Measurements from ENCODE around the gene DEPP1. TPM values are rescaled to one million over a fixed set of nuclear protein-coding genes. Genes with fewer than 3 reads are reported as not detected.
A peak's percentile ranks its signal among the peaks of the same experiment; 100 is the strongest.

Gene DEPP1
- total RNA-seq, 1 donor from 2014 or later = 1.5 TPM

DNA sequence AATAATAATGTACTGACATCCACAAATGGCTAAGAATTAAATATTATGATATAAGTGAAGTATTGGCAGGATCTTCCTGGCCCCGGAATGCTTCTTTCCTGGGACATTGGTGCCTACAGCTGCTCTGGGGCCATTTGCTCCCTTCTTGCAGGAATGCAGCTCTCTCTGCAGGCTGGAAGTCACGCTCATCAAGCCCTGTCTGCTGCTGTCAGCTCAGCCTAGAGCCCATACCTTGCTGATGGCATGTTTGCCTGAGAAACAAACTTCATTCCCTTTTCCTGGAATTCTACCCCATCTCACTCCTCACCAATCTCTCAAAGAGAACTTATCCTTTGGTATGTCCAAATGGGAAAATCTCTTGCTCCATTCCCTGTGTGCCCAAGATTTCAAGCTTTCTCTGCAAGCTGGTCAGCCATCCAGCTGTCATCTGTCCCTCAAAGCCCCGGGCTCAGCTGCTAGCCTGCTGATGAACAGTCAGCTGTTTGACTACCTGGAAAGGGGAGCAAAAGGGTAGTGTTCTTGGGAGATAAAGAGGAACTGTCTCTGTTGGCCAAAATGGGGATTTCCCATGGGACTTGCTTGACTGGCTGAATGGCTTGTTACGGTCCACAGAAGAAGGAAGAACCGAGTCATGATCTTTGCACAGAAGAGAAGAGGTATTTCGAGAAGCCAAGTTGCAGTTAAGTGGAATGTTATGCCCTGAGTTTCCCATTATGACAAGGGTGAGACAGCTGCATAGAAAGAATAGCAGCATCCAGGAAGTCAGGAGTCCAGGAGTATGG, 31.0 kb downstream of the DEPP1 start:
- Mint-ChIP-seq H3K4me1 (ENCODE audit: low read depth) (peaks cover 2% of the 10 kb centered on the region), H3K27ac (no peak overlapping the region), H3K36me3 (ENCODE audit: low read depth) (peaks cover 3% of the 10 kb centered on the region), H3K4me3 (ENCODE audit: low read depth) (no peak overlapping the region), H3K9me3 (peaks cover 18% of the 10 kb centered on the region), H3K27me3 (ENCODE audit: low read depth) (peaks cover 9% of the 10 kb centered on the region)
- peak; percentile 1 for DNase-seq (ENCODE audit: low spot score)
- intact Hi-C loops (cut with micrococcal nuclease) = no loop called here

DNA sequence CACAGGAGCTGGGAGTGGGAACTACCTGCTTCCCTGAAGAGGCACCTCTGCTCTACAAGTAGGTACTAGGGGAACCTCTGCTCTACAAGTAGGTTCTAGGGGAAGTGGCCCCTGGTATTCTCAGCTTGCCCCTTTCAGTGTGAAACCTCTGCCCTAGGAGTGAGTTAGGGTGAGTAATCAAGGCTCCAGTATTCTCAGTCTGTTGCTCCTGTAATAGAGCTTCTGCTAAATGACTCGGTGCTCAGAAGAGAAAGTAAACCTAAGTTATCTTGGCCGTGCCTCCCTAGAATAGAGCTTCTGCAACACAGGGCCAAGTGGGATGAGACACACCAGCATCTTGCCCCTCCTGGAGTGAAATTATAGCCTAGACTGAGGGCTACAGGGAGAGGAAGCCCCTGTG, 32.4 kb downstream of the DEPP1 start:
- no peak overlapping the region for H3K27ac Mint-ChIP-seq
- no peak overlapping the region for H3K4me3 Mint-ChIP-seq (ENCODE audit: low read depth)
- DNase-seq (ENCODE audit: low spot score) = no peak
- H3K9me3 Mint-ChIP-seq = peaks cover 18% of the 10 kb centered on the region
- peaks cover 3% of the 10 kb centered on the region for H3K36me3 Mint-ChIP-seq (ENCODE audit: low read depth)
- peaks cover 16% of the 10 kb centered on the region for H3K27me3 Mint-ChIP-seq (ENCODE audit: low read depth)
- intact Hi-C loops (cut with micrococcal nuclease) = no loop called here
- H3K4me1 Mint-ChIP-seq (ENCODE audit: low read depth) = peaks cover 2% of the 10 kb centered on the region

DNA sequence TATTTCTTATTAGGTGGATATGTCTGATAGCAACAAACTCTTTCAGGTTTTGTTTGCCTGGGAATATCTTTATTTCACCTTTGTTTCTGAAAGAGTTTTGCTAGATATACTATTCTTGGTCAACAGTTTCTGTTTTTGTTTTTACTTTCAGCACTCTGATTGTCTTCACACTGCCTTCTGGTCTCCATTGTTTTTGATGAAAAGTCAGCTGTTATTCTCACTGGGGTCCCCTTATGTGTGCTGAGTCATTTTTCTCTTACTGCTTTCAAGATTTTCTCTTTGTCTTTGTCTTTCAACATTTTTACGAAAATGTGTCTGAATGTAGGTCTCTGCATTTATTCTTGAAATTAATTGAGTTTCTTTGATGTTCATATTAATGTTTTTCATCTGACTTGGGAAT, 34.3 kb downstream of the DEPP1 start:
- no peak for DNase-seq (ENCODE audit: low spot score)
- intact Hi-C loops (cut with micrococcal nuclease) = no loop called here
- H3K9me3 Mint-ChIP-seq = peaks cover 18% of the 10 kb centered on the region
- peaks cover 3% of the 10 kb centered on the region for H3K36me3 Mint-ChIP-seq (ENCODE audit: low read depth)
- H3K4me3 Mint-ChIP-seq (ENCODE audit: low read depth) = no peak overlapping the region
- H3K27me3 Mint-ChIP-seq (ENCODE audit: low read depth) = peaks cover 18% of the 10 kb centered on the region
- H3K27ac Mint-ChIP-seq = no peak overlapping the region
- H3K4me1 Mint-ChIP-seq (ENCODE audit: low read depth) = peaks cover 2% of the 10 kb centered on the region

DNA sequence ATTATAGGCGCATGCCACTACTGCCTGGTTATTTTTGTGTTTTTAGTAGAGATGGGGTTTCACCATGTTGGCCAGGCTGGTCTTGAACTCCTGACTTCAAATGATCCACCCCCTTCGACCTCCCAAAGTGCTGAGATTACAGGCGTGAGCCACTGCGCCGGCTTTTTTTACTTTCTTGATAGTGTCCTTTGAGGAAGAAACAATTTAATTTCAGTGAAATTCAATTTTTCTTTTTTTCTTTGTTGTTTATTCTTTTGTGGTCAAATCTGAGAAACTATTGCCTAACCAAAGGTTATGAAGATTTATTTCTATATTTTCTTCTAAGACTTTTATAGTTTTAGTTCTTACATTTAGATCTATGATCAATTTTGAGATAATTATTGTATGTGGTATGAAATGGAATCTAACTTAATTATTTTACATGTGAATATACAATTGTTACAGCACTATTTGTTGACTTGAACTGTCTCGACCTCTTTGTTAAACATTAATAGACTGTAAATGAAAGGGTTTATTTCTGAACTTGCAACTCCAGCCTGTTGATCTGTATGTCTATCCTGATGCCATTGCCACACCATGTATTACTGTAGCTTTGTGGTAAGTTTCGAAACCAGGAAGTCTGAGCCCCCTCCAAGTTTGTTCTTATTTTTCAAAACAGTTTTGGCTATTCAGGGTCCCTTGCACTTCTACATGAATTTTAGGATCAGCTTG, 38.8 kb downstream of the DEPP1 start:
- no peak for DNase-seq (ENCODE audit: low spot score)
- Mint-ChIP-seq H3K4me3 (ENCODE audit: low read depth) (no peak overlapping the region), H3K9me3 (peaks cover 10% of the 10 kb centered on the region), H3K27ac (no peak overlapping the region), H3K36me3 (ENCODE audit: low read depth) (no peaks in the 10 kb centered on the region), H3K4me1 (ENCODE audit: low read depth) (peaks cover 8% of the 10 kb centered on the region), H3K27me3 (ENCODE audit: low read depth) (peaks cover 16% of the 10 kb centered on the region)
- intact Hi-C loops (cut with micrococcal nuclease) = no loop called here

DNA sequence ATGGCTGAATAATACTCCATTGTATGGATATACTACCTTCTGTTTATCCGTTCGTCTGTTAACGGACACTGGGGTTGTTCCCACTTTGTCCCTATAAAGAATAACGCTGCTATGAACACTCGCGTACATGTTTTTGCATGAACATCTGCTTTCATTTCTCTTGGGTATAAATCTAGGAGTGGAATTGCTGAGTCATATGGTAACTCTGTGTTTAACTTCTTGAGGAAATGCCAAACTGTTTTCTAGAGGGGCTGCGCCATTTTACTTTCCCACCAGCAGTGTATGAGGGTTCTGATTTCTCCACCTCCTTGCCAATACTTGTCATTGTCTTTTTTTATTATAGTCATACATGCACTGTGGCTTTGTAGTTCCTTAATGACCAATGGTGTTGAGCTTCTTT, 39.7 kb downstream of the DEPP1 start:
- Mint-ChIP-seq H3K27me3 (ENCODE audit: low read depth) (peaks cover 14% of the 10 kb centered on the region), H3K27ac (no peak overlapping the region), H3K4me1 (ENCODE audit: low read depth) (peaks cover 8% of the 10 kb centered on the region), H3K4me3 (ENCODE audit: low read depth) (no peak overlapping the region), H3K9me3 (peaks cover under 1% of the 10 kb centered on the region), H3K36me3 (ENCODE audit: low read depth) (no peaks in the 10 kb centered on the region)
- DNase-seq (ENCODE audit: low spot score) = no peak
- intact Hi-C loops (cut with micrococcal nuclease) = no loop called here

DNA sequence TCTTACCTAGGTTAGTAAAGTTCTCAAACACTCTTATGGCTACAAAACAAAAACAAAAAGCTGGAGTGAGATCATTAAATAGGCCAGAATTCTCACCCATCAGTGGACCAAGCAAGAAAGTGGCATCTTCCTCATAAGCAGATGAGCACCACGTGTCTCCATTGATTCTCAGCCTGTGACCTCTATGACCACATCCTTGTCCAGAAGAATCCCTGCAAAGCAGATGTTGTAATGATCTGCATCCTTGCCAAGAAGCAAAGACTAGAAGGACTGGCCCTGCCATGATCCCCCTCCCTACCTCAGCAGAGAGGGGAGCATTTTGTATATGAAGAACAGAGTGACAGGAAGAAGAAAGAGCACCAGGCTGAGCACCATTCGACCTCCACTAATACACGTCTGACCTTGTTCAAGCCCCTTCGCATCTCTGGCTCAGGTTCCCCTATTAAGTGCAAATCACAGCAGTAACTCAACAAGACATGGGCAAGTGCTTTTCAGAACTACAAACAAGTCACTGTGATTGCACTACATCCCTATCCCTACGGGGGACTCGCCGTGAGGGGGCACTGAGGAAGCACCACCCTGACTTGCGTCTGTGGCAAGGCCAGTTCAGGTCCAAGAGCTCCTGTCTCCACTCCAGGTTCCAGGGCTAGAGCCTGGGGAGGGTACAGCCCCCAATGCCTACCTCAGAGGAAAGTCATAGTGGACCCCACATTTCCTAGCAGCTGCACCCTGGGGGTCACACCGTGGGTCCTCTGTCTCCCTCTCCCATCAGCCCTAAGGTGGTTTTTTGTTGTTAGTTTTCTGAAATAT, 41.2 kb downstream of the DEPP1 start:
- no peak for DNase-seq (ENCODE audit: low spot score)
- Mint-ChIP-seq H3K27me3 (ENCODE audit: low read depth) (peaks cover 8% of the 10 kb centered on the region), H3K4me1 (ENCODE audit: low read depth) (peaks cover 8% of the 10 kb centered on the region), H3K4me3 (ENCODE audit: low read depth) (no peak overlapping the region), H3K9me3 (no peaks in the 10 kb centered on the region), H3K27ac (no peak overlapping the region), H3K36me3 (ENCODE audit: low read depth) (no peaks in the 10 kb centered on the region)
- intact Hi-C loops (cut with micrococcal nuclease) = no loop called here

DNA sequence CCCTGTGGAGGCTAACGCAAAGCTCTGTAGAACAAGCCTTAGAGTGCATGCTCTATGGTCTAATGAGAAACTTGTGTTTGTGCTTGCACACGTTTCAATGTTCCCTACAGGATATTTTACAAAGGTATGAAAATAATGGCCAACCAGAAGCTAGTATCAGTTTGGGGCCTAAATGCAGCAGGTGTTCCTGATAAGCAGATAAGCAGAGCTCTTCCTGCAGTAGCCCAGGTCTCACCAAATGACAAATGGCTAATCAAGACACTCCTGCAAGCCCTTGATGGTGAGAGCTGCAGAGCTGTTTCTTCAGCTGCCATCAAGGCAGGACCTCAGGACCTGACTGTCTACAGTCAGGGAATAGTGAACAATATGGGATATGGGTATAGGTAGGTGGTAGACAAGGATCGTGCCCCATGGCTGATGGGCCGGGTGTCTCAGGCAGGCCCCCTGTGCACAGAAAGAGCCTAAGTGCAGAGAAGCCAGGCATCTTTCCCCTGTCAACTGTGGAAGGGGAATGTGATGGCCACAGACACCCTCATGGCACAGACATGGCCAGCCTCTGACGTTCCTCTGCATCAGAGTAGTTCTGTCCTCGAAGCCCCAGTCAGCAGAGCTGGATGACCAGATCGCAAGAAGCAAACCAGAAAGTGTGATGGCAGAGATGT, 42.2 kb downstream of the DEPP1 start:
- DNase-seq (ENCODE audit: low spot score) = no peak
- Mint-ChIP-seq H3K4me1 (ENCODE audit: low read depth) (peaks cover 8% of the 10 kb centered on the region), H3K27me3 (ENCODE audit: low read depth) (peaks cover 4% of the 10 kb centered on the region), H3K9me3 (no peaks in the 10 kb centered on the region), H3K4me3 (ENCODE audit: low read depth) (no peak overlapping the region), H3K27ac (no peak overlapping the region), H3K36me3 (ENCODE audit: low read depth) (no peaks in the 10 kb centered on the region)
- intact Hi-C loops (cut with micrococcal nuclease) = no loop called here

DNA sequence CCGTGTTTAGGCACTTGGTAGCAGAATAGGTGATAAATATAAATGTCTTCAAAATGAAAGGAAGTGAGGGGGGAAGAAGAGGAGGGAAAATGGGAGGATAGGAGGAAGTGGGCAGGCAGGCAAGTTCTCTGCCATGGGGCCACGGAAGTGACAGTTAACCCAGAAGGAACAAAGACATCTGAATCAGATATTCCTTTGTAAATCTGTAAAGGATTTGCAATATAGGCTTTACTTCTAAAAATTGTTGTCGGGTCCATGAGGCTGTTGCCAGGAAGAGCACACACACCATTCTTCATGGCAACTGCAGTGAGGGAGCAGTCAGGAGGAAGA, 42.7 kb downstream of the DEPP1 start:
- DNase-seq (ENCODE audit: low spot score) = no peak
- H3K36me3 Mint-ChIP-seq (ENCODE audit: low read depth) = no peaks in the 10 kb centered on the region
- H3K4me3 Mint-ChIP-seq (ENCODE audit: low read depth) = no peak overlapping the region
- peaks cover 8% of the 10 kb centered on the region for H3K4me1 Mint-ChIP-seq (ENCODE audit: low read depth)
- intact Hi-C loops (cut with micrococcal nuclease) = no loop called here
- no peaks in the 10 kb centered on the region for H3K27me3 Mint-ChIP-seq (ENCODE audit: low read depth)
- no peaks in the 10 kb centered on the region for H3K9me3 Mint-ChIP-seq
- no peak overlapping the region for H3K27ac Mint-ChIP-seq

DNA sequence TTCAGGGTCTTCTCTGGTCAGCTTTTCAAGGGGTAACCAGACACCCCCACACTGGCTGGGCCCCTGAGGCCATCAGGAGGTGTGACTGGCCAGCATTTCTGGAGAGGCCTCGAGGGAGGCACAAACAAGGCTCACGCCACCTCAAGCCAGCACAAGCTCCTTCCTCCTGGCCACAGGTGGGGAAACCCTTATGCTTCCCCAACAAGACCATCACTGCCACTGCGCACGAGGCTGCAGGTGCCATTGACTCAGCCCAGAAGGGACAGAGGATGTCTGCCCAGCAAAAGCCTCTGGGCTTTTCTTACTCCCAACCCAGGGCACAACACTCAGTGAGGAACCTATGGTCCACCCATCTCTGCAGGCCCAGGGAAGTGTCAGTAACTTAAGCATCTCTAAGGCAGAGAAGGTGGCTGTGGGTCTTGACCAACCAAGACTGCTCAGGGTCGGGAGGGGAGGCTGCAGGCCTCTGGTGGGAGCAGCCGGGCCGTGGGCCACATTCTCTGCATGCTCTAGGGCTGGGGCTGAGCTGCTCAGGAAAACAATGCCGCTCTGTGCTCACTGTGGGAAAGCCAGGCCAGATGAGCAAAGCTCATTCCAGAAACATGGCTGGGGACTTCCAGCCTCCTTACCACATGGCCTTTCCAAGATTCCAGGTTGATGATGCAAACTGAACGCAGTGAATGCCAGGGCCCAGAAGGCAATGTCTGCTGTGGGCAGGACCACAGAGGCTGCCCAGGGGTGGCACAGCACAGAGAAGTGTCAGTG, 43.2 kb downstream of the DEPP1 start:
- H3K27me3 Mint-ChIP-seq (ENCODE audit: low read depth) = no peaks in the 10 kb centered on the region
- intact Hi-C loops (cut with micrococcal nuclease) = no loop called here
- H3K27ac Mint-ChIP-seq = no peak overlapping the region
- DNase-seq (ENCODE audit: low spot score) = peak; percentile 1
- no peaks in the 10 kb centered on the region for H3K9me3 Mint-ChIP-seq
- no peaks in the 10 kb centered on the region for H3K36me3 Mint-ChIP-seq (ENCODE audit: low read depth)
- H3K4me3 Mint-ChIP-seq (ENCODE audit: low read depth) = no peak overlapping the region
- H3K4me1 Mint-ChIP-seq (ENCODE audit: low read depth) = peaks cover 8% of the 10 kb centered on the region

DNA sequence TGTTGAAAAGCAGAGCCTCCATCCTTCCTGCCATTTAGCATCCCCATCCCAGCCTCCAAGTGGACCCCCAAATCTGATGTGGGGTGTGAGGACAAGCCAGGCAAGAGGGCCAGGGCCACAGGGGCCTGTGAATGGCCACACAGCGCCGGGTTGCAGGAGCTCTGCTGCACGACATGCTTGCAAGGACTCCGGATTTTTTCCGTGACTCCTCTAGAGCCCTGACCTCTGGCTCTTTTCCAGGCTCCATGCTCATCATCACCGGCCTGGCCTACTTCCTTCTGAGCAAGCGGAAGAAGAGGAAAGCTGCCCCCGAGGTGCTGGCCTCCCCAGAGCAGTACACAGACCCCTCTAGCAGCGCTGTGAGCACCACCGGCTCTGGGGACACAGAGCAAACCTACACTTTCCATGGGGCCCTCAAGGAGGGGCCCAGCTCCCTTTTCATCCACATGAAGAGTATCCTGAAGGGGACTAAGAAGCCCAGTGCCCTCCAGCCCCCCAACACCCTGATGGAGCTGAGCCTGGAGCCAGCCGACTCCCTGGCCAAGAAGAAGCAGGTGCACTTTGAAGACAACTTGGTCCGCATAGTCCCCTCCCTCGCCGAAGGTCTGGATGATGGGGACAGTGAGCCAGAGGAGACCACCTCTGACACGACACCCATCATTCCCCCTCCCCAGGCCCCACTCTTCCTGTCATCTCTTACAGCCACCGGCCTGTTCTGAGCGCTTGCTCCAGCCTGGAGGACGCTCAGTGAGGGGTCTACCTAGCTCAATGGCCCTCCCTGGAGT, 44.0 kb downstream of the DEPP1 start:
- no peak overlapping the region for H3K27ac Mint-ChIP-seq
- no peaks in the 10 kb centered on the region for H3K9me3 Mint-ChIP-seq
- intact Hi-C loops (cut with micrococcal nuclease) = no loop called here
- H3K4me1 Mint-ChIP-seq (ENCODE audit: low read depth) = peaks cover 8% of the 10 kb centered on the region
- H3K4me3 Mint-ChIP-seq (ENCODE audit: low read depth) = no peak overlapping the region
- H3K27me3 Mint-ChIP-seq (ENCODE audit: low read depth) = no peaks in the 10 kb centered on the region
- DNase-seq (ENCODE audit: low spot score) = no peak
- no peaks in the 10 kb centered on the region for H3K36me3 Mint-ChIP-seq (ENCODE audit: low read depth)

DNA sequence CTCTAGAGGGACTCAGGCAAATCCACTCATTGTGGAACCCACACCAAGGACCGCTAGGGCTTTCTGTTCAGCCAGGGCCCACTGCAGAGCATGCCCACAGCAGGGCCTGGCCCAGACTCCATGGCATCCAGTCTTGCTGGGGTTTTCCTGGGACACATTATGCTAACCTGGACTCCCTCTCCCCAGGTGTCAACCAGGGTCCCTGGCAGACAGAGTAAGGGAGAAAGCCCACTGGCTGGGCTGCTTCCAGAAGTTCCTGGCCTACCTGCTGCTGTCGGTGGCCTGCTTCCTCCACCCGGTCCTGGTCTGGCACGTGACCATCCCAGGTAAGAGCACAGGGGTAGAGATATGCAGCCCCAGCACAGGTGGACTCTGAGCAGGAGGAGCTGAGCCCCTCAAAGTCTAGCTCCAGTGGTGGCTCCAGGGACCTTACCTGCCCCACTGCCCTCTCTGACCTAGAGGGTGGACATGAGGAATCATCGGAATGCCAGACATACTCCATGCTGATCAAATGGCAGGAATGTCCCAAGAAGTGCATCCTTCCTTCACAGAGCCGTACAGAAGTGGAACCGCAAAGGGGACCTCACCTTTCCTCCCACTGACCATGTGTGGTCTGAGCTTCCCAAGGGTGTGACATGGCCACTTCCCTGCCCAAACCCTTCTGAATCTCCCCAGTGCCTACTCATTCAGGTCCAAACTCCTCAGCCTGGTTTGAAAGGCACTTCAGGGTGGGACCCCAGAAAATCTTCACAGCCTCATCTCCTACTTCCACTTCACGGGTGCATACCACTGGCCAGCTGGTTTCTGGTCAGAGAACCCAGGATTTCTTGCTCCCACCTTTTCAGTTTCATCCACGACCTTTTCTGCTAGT, 44.9 kb downstream of the DEPP1 start:
- no peak overlapping the region for H3K4me3 Mint-ChIP-seq (ENCODE audit: low read depth)
- no peaks in the 10 kb centered on the region for H3K36me3 Mint-ChIP-seq (ENCODE audit: low read depth)

More for the DNA sequence above, 44.9 kb downstream of the DEPP1 start:
- intact Hi-C loops (cut with micrococcal nuclease) = loop anchor here (2.0 kb wide), 1 partner anchor 75 kb away; no protein-coding TSS in a partner anchor
- no peaks in the 10 kb centered on the region for H3K27me3 Mint-ChIP-seq (ENCODE audit: low read depth)
- DNase-seq (ENCODE audit: low spot score) = no peak
- no peak overlapping the region for H3K27ac Mint-ChIP-seq
- no peaks in the 10 kb centered on the region for H3K9me3 Mint-ChIP-seq
- peaks cover 8% of the 10 kb centered on the region for H3K4me1 Mint-ChIP-seq (ENCODE audit: low read depth)
